Measurements from ENCODE around the gene NFXL1. TPM values are rescaled to one million over a fixed set of nuclear protein-coding genes. Genes with fewer than 3 reads are reported as not detected.

The NFXL1 gene
- total RNA-seq, 2 experiments from 2014 or later, result 17.9 to 28.4 TPM

- Histone ChIP-seq H3K4me2 (ENCODE audit: low read length) (no peak overlapping the region), H3K9me2 (ENCODE audit: insufficient read depth, low read length) (no peaks in the 10 kb centered on the region), H3K9me3 (ENCODE audit: low read length) (no peaks in the 10 kb centered on the region), H3K79me2 (ENCODE audit: insufficient read depth, low read depth, low read length) (no peaks in the 10 kb centered on the region), H2AFZ (ENCODE audit: low read length) (no peak overlapping the region), H4K20me1 (ENCODE audit: insufficient read depth, low read length) (no peaks in the 10 kb centered on the region), H3K4me1 (ENCODE audit: insufficient read depth, low read length, poor library complexity, severe bottlenecking) (no peaks in the 10 kb centered on the region), H3K36me3 (ENCODE audit: insufficient read depth, low read length) (peaks cover 91% of the 10 kb centered on the region), H3K4me3 (ENCODE audit: low read depth, low read length, poor library complexity, severe bottlenecking) (no peak overlapping the region), H3K27ac (ENCODE audit: low read depth, low read length, poor library complexity, severe bottlenecking) (no peak overlapping the region)
- ChIA-PET POLR2A (interaction anchor here (0.6 to 0.9 kb wide), 4 partner anchors 11 to 696 kb away, joined by 3 to 4 read pairs (median 3); no protein-coding TSS in a partner anchor), CTCF (ENCODE audit: unreplicated experiment) (no interaction called here)
- TF ChIP-seq EZH2phosphoT487 (IDR thresholded peaks at IDR 0.05; ENCODE audit: borderline replicate concordance, low read depth, low read length), result no peak
- no peak for TF ChIP-seq CTCF (conservative IDR thresholded peaks at IDR 0.05; ENCODE audit: low read length)
- BruUV-seq (replicated peaks), result no TSS peak
- DNase-seq (ENCODE audit: low spot score), result no peak
- intact Hi-C loops (cut with micrococcal nuclease; ENCODE audit: unreplicated experiment), result loop anchor here (5.0 kb wide), 1 partner anchor 37 kb away; no protein-coding TSS in a partner anchor
These were observed 14.7 kb downstream of the NFXL1 start for GRCh38 chr4:47899639-47900038.

DNA sequence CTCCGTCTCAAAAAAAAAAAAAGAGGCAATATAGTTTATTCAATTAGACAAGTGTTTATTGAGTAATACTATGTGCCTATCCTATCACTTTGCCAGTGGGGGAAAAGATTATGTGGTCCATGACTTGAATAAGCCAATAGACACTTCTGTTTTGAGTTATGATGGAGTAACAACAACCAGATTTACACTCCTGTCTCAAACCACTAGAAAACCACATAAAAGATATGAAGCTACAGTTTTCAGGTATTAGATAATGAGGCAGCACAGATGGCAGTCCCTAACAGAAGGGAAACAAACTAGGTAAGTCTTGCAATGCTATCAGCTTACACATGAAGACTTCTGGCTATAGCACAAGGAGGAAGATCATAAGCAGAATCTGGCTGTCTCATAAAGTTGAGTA, 22.5 kb downstream of the NFXL1 start:
- Histone ChIP-seq H4K20me1 (ENCODE audit: insufficient read depth, low read length) (no peaks in the 10 kb centered on the region), H3K9me3 (ENCODE audit: low read length) (no peaks in the 10 kb centered on the region), H3K4me2 (ENCODE audit: low read length) (no peak overlapping the region), H3K4me1 (ENCODE audit: insufficient read depth, low read length, poor library complexity, severe bottlenecking) (no peaks in the 10 kb centered on the region), H2AFZ (ENCODE audit: low read length) (no peak overlapping the region), H3K27ac (ENCODE audit: low read depth, low read length, poor library complexity, severe bottlenecking) (no peak overlapping the region), H3K79me2 (ENCODE audit: insufficient read depth, low read depth, low read length) (no peaks in the 10 kb centered on the region), H3K9me2 (ENCODE audit: insufficient read depth, low read length) (no peaks in the 10 kb centered on the region), H3K36me3 (ENCODE audit: insufficient read depth, low read length) (peaks cover 98% of the 10 kb centered on the region), H3K4me3 (ENCODE audit: low read depth, low read length, poor library complexity, severe bottlenecking) (no peak overlapping the region)
- intact Hi-C loops (cut with micrococcal nuclease; ENCODE audit: unreplicated experiment), result no loop called here
- no peak for TF ChIP-seq CTCF (conservative IDR thresholded peaks at IDR 0.05; ENCODE audit: low read length)
- TF ChIP-seq EZH2phosphoT487 (IDR thresholded peaks at IDR 0.05; ENCODE audit: borderline replicate concordance, low read depth, low read length), result no peak
- ChIA-PET CTCF (ENCODE audit: unreplicated experiment) (no interaction called here), POLR2A (no interaction called here)
- no TSS peak for BruUV-seq (replicated peaks)
- DNase-seq (ENCODE audit: low spot score), result no peak

DNA sequence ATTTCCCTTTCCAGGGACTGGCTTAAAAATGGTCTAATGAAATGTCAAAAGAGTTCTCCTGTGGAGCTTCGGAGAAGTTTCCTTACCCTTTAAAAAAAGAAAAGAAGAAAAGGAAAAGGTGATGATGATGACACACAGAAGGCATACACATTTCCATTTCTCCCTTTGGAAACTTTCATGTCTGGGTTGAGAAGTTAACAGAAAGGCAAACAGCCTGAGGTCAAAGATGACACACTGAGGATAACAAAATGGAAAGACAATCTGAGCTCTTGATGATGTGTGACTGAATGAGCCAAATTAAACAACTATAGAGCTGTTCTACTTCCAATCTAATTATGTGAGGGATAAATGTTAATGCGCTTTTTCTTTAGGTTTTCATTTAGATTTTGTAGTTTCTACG, 32.2 kb downstream of the NFXL1 start:
- ChIA-PET CTCF (ENCODE audit: unreplicated experiment) (no interaction called here), POLR2A (interaction anchor here (1.0 kb wide), 2 partner anchors 21 to 43 kb away, joined by 3 to 5 read pairs; no protein-coding TSS in a partner anchor)
- H2AFZ ChIP-seq (ENCODE audit: low read length), result no peak overlapping the region
- H3K36me3 ChIP-seq (ENCODE audit: insufficient read depth, low read length), result peaks cover 94% of the 10 kb centered on the region
- H3K27ac ChIP-seq (ENCODE audit: low read depth, low read length, poor library complexity, severe bottlenecking), result no peak overlapping the region
- H4K20me1 ChIP-seq (ENCODE audit: insufficient read depth, low read length), result no peaks in the 10 kb centered on the region; the same call in 1 of the 2 replicates
- H3K4me1 ChIP-seq (ENCODE audit: insufficient read depth, low read length, poor library complexity, severe bottlenecking), result no peaks in the 10 kb centered on the region
- no peaks in the 10 kb centered on the region for H3K9me2 ChIP-seq (ENCODE audit: insufficient read depth, low read length)
- no TSS peak for BruUV-seq (replicated peaks)
- TF ChIP-seq CTCF (conservative IDR thresholded peaks at IDR 0.05; ENCODE audit: low read length), result no peak
- no peak for TF ChIP-seq EZH2phosphoT487 (IDR thresholded peaks at IDR 0.05; ENCODE audit: borderline replicate concordance, low read depth, low read length)
- intact Hi-C loops (cut with micrococcal nuclease; ENCODE audit: unreplicated experiment), result no loop called here
- H3K4me3 ChIP-seq (ENCODE audit: low read depth, low read length, poor library complexity, severe bottlenecking), result no peak overlapping the region
- no peaks in the 10 kb centered on the region for H3K79me2 ChIP-seq (ENCODE audit: insufficient read depth, low read depth, low read length)
- no peaks in the 10 kb centered on the region for H3K9me3 ChIP-seq (ENCODE audit: low read length)
- H3K4me2 ChIP-seq (ENCODE audit: low read length), result no peak overlapping the region
- no peak for DNase-seq (ENCODE audit: low spot score)
